Loucy (cell line): ENCODE measurements around the gene C4BPB.

ENCODE experiments used
- CTCF ChIP-seq: fragments of 200-600 bp; sonication (generic); conservative IDR thresholded peaks from 2 replicates; pipeline ENCODE4 v1.5.1; 2014; ENCODE audit warnings: mild to moderate bottlenecking, antibody characterized with exemption, low read length
- EZH2phosphoT487 ChIP-seq: fragments of 200-600 bp; IDR thresholded peaks from 2 replicates; pipeline ENCODE4 v1.6.1; 2018; ENCODE audit warnings: antibody characterized with exemption, mild to moderate bottlenecking, moderate library complexity, borderline replicate concordance

GRCh38 chr1:207049054-207049453, 39.6 kb upstream of the C4BPB start:
- TF ChIP-seq CTCF (no peak), EZH2phosphoT487 (no peak)
